Liver (tissue), 9 donors: ENCODE data around the gene MEP1B. TPM values are rescaled to one million over a fixed set of nuclear protein-coding genes. Genes with fewer than 3 reads are reported as not detected.

ENCODE experiments used
- DNase-seq: peaks from one replicate; pipeline ENCODE4 v3.0.0-alpha.2; 2017; ENCODE audit warnings: low spot score
- H3K27ac ChIP-seq, 2 donors: one replicate each; pipeline ENCODE4 v1.7.0; 2013; ENCODE audit warnings: inconsistent platforms in 2 of 2, low read length in 2 of 2, control low read depth in 1 of 2, low read depth in 1 of 2, mild to moderate bottlenecking in 1 of 2
- H3K27me3 ChIP-seq, 4 donors: one replicate each; pipeline versions ENCODE4 v1.6.1 to v1.7.0; 2013; ENCODE audit warnings: low read length in 3 of 4, inconsistent platforms in 1 of 4, mild to moderate bottlenecking in 1 of 4, moderate library complexity in 1 of 4; ENCODE audit not compliant: control insufficient read depth in 4 of 4, insufficient read depth in 4 of 4
- H3K36me3 ChIP-seq, 4 donors: one replicate each; pipeline versions ENCODE4 v1.6.1 to v1.7.0; 2013; ENCODE audit warnings: low read length in 3 of 4, mild to moderate bottlenecking in 3 of 4, low read depth in 1 of 4, moderate library complexity in 1 of 4; ENCODE audit not compliant: control insufficient read depth in 4 of 4, insufficient read depth in 3 of 4
- H3K4me1 ChIP-seq, 4 donors: one replicate each; pipeline versions ENCODE4 v1.6.1 to v1.7.0; 2013; ENCODE audit warnings: low read length in 3 of 4, mild to moderate bottlenecking in 3 of 4, moderate library complexity in 1 of 4; ENCODE audit not compliant: control insufficient read depth in 4 of 4, insufficient read depth in 4 of 4
- H3K4me3 ChIP-seq, 3 donors: one replicate each; pipeline versions ENCODE4 v1.6.1 to v1.7.0; 2013; ENCODE audit warnings: low read length in 3 of 3, control low read depth in 1 of 3, low read depth in 1 of 3, mild to moderate bottlenecking in 1 of 3
- H3K9ac ChIP-seq, 2 donors: one replicate each; pipeline ENCODE4 v1.7.0; 2013; ENCODE audit warnings: low read length in 2 of 2, mild to moderate bottlenecking in 2 of 2, moderate library complexity in 2 of 2, control low read depth in 1 of 2, low read depth in 1 of 2
- H3K9me3 ChIP-seq, 4 donors: one replicate each; pipeline versions ENCODE4 v1.6.1 to v1.7.0; 2013; ENCODE audit warnings: low read length in 3 of 4; ENCODE audit not compliant: control insufficient read depth in 4 of 4
- ATF3 ChIP-seq: IDR thresholded peaks from 2 replicates; pipeline ENCODE4 v1.6.1; 2016; ENCODE audit warnings: antibody characterized with exemption
- CTCF ChIP-seq: fragments of 150-350 bp; IDR thresholded peaks from 2 replicates; pipeline ENCODE4 v1.5.1; 2017; ENCODE audit warnings: improper control_type of control experiment, low read depth, low read length; ENCODE audit not compliant: missing input control
- EGR1 ChIP-seq, 2 donors: IDR thresholded peaks; 2 replicates each; pipeline ENCODE4 v1.6.1; 2016 to 2018; ENCODE audit warnings: antibody characterized with exemption in 2 of 2, low read depth in 2 of 2
- FOXA1 ChIP-seq: IDR thresholded peaks from 2 replicates; pipeline ENCODE4 v1.6.1; 2016; ENCODE audit warnings: antibody characterized with exemption
- HNF4A ChIP-seq, 2 donors: conservative IDR thresholded peaks; 2 replicates each; pipeline ENCODE4 v1.6.1; 2016; ENCODE audit warnings: antibody characterized with exemption in 2 of 2, mild to moderate bottlenecking in 2 of 2
- HNF4G ChIP-seq: IDR thresholded peaks from 2 replicates; pipeline ENCODE4 v1.6.1; 2016; ENCODE audit warnings: antibody characterized with exemption
- JUND ChIP-seq, 2 donors: IDR thresholded peaks; 2 replicates each; pipeline ENCODE4 v1.6.1; 2016; ENCODE audit warnings: antibody characterized with exemption in 2 of 2
- MAX ChIP-seq: IDR thresholded peaks from 2 replicates; pipeline ENCODE4 v1.6.1; 2016; ENCODE audit warnings: antibody characterized with exemption
- NR2F2 ChIP-seq: IDR thresholded peaks from 2 replicates; pipeline ENCODE4 v1.6.1; 2016; ENCODE audit warnings: antibody characterized with exemption
- RAD21 ChIP-seq, 2 donors: IDR thresholded peaks; 2 replicates each; pipeline ENCODE4 v1.6.1; 2016; ENCODE audit warnings: antibody characterized with exemption in 2 of 2, mild to moderate bottlenecking in 2 of 2
- REST ChIP-seq: IDR thresholded peaks from 2 replicates; pipeline ENCODE4 v1.6.1; 2016; ENCODE audit warnings: antibody characterized with exemption, mild to moderate bottlenecking
- RXRA ChIP-seq, 2 donors: IDR thresholded peaks; 2 replicates each; pipeline ENCODE4 v1.6.1; 2017 to 2018; ENCODE audit warnings: antibody characterized with exemption in 2 of 2, mild to moderate bottlenecking in 1 of 2
- SP1 ChIP-seq: IDR thresholded peaks from 2 replicates; pipeline ENCODE4 v1.6.1; 2018; ENCODE audit warnings: antibody characterized with exemption, mild to moderate bottlenecking
- TAF1 ChIP-seq: conservative IDR thresholded peaks from 2 replicates; pipeline ENCODE4 v1.6.1; 2016; ENCODE audit warnings: antibody characterized with exemption, mild to moderate bottlenecking
- YY1 ChIP-seq: IDR thresholded peaks from 2 replicates; pipeline ENCODE4 v1.6.1; 2016; ENCODE audit warnings: antibody characterized with exemption, mild to moderate bottlenecking
- ZBTB33 ChIP-seq: IDR thresholded peaks from 2 replicates; pipeline ENCODE4 v1.6.1; 2016; ENCODE audit warnings: antibody characterized with exemption
- WGBS: extraction: QIAGEN DNeasy Blood & Tissue Kit; methylation state at CpG from one replicate; pipeline ENCODE4 v1.1.7; 2013; 5-methylcytosine and 5-hydroxymethylcytosine counted together
- polyA plus RNA-seq, 2 donors: library from polyadenylated mRNA; stranded (reverse) in 1 of 2; unstranded in 1 of 2; fragments of 200-250 nt in 1 of 2; fragments of >200 nt in 1 of 2; fragmentation: Nextera tagmentation in 1 of 2; extraction: Ambion mirVana in 1 of 2; gene quantifications; one replicate each; pipeline versions ENCODE4 v1.2.1 to v1.2.3, GENCODE V29; 2013 to 2015
- total RNA-seq, 2 donors: library from RNA; depleted of rRNA; stranded (reverse); fragments of >200 nt; gene quantifications; one replicate each; pipeline ENCODE4 v1.2.3, GENCODE V29; 2014
- donor health status: healthy.
- donor health status: healthy.
- donor health status: healthy.
- donor health status: healthy.
- donor health status: healthy.

Gene MEP1B
- total and polyA plus RNA-seq, 4 donors, result 0.08 to 0.11 (median 0.09) TPM; not detected in 1

- TF ChIP-seq RAD21 (IDR thresholded peaks at IDR 0.05), result peak in 1 of 2 donors; percentile 18
- TF ChIP-seq RXRA (IDR thresholded peaks at IDR 0.05), result no peak
- TF ChIP-seq ZBTB33, result no peak
Measured at GRCh38 chr18:32261003-32261402, 71.2 kb downstream of the MEP1B start.

GRCh38 chr18:32262092-32262491 is 72.3 kb downstream of the MEP1B start:
- 92% methylated on average over 1 of the region's 1 CpG for WGBS
- Histone ChIP-seq H3K4me1 (peaks cover 0 to 14% (median 9%) of the 10 kb centered on the region in 4 donors), H3K36me3 (peaks cover 0 to under 1% (median 0%) of the 10 kb centered on the region in 4 donors), H3K9me3 (no peaks in the 10 kb centered on the region), H3K9ac (no peak overlapping the region), H3K27ac (no peak overlapping the region), H3K27me3 (no peaks in the 10 kb centered on the region), H3K4me3 (no peak overlapping the region)
- no peak for DNase-seq
- TF ChIP-seq SP1 (no peak), HNF4A (conservative IDR thresholded peaks at IDR 0.05) (no peak), MAX (no peak), NR2F2 (no peak), ZBTB33 (no peak), CTCF (no peak), RAD21 (IDR thresholded peaks at IDR 0.05) (no peak), ATF3 (no peak), EGR1 (IDR thresholded peaks at IDR 0.05; ENCODE audit: low read depth in 2 of 2) (no peak), YY1 (no peak), REST (no peak), FOXA1 (no peak), HNF4G (no peak), RXRA (IDR thresholded peaks at IDR 0.05) (no peak), JUND (IDR thresholded peaks at IDR 0.05) (no peak), TAF1 (no peak)

More at GRCh38 chr18:32261003-32261402, 71.2 kb downstream of the MEP1B start:
- Histone ChIP-seq H3K4me1 (peaks cover 0 to 14% (median 9%) of the 10 kb centered on the region in 4 donors), H3K9ac (no peak overlapping the region), H3K27me3 (no peaks in the 10 kb centered on the region), H3K36me3 (no peaks in the 10 kb centered on the region), H3K4me3 (no peak overlapping the region), H3K27ac (no peak overlapping the region), H3K9me3 (no peaks in the 10 kb centered on the region)
- no peak for DNase-seq
- 96% methylated on average over 5 of the region's 5 CpGs for WGBS
